Esophagus squamous epithelium (tissue), 4 donors: ENCODE results near the gene CBFA2T2.

Source experiments
- CTCF ChIP-seq, 6 experiments: fragments of 450-650 bp in 4 of 6; fragments of 200-600 bp in 2 of 6; sonication (generic) in 2 of 6; IDR thresholded peaks; one replicate each; pipeline ENCODE4 v1.5.1; 2016 to 2019; ENCODE audit warnings: antibody characterized with exemption in 6 of 6, mild to moderate bottlenecking in 4 of 6, moderate library complexity in 4 of 6
- POLR2A ChIP-seq, 4 donors: fragments of 450-650 bp; IDR thresholded peaks; one replicate each; pipeline ENCODE4 v1.6.1; 2017; ENCODE audit warnings: antibody characterized with exemption in 4 of 4, mild to moderate bottlenecking in 4 of 4, moderate library complexity in 3 of 4

GRCh38 chr20:33604084-33604990, 114.4 kb downstream of the CBFA2T2 start:
- TF ChIP-seq POLR2A (IDR thresholded peaks at IDR 0.05) (no peak), CTCF (IDR thresholded peaks at IDR 0.05) (no peak)
